BJ (cell line): ENCODE data around the gene PRAMEF20. TPM values are rescaled to one million over a fixed set of nuclear protein-coding genes. Genes with fewer than 3 reads are reported as not detected.

Experiments used
- CTCF ChIA-PET: fragments of 350-600 bp; formaldehyde crosslinking; extraction: SDS; loops from one replicate; lab custom pipeline; 2021; ENCODE audit warnings: antibody characterized with exemption, inconsistent platforms; lab: Yijun Ruan, JAX
- POLR2A ChIA-PET: fragments of 300-600 bp; sonication (Branson Sonifier 250); formaldehyde crosslinking; extraction: SDS; loops from one replicate; lab custom pipeline; 2021; ENCODE audit warnings: antibody characterized with exemption; lab: Charles Lee
- DNase-seq: peaks from one replicate; pipeline ENCODE4 v3.0.0-alpha.2; 2011; ENCODE audit warnings: low read depth
- H3K27me3 ChIP-seq: 2 replicates; pipeline ENCODE4 v1.6.0; 2011; ENCODE audit warnings: low read length; ENCODE audit not compliant: control insufficient read depth, insufficient read depth
- H3K36me3 ChIP-seq: 2 replicates; pipeline ENCODE4 v1.5.1; 2011; ENCODE audit warnings: low read length; ENCODE audit not compliant: control insufficient read depth, insufficient read depth
- H3K4me3 ChIP-seq: 2 replicates; pipeline ENCODE4 v1.5.1; 2011; ENCODE audit warnings: low read depth, mild to moderate bottlenecking, control low read depth, low read length
- CTCF ChIP-seq: IDR thresholded peaks from 2 replicates; pipeline ENCODE4 v1.5.1; 2011; ENCODE audit warnings: low read depth, mild to moderate bottlenecking, control low read depth, inconsistent platforms, low read length, moderate library complexity; ENCODE audit not compliant: insufficient read depth
- polyA plus RNA-seq: library from polyadenylated mRNA; depleted of rRNA; stranded (reverse); fragments of >200 nt; gene quantifications from 2 replicates; pipeline ENCODE4 v1.2.3, GENCODE V29; 2011; rRNA removed

PRAMEF20 gene
- polyA plus RNA-seq, 1 experiment, result not detected

- Histone ChIP-seq H3K4me3 (no peak overlapping the region), H3K27me3 (no peaks in the 10 kb centered on the region), H3K36me3 (no peaks in the 10 kb centered on the region)
- DNase-seq, result no peak
- CTCF ChIA-PET, result no interaction called here
- TF ChIP-seq CTCF, result no peak
- POLR2A ChIA-PET, result no interaction called here
Measured at GRCh38 chr1:13462682-13463081, 52.4 kb downstream of the PRAMEF20 start.

- Histone ChIP-seq H3K27me3 (no peaks in the 10 kb centered on the region), H3K36me3 (no peaks in the 10 kb centered on the region), H3K4me3 (no peak overlapping the region)
- DNase-seq, result no peak
- ChIA-PET CTCF (interaction anchor here (1.0 kb wide), 1 partner anchor 13 kb away, joined by 3 read pairs; no protein-coding TSS in a partner anchor), POLR2A (no interaction called here)
- TF ChIP-seq CTCF, result no peak
Measured at GRCh38 chr1:13465515-13465914, 55.3 kb downstream of the PRAMEF20 start.

GRCh38 chr1:13469343-13469742, 59.1 kb downstream of the PRAMEF20 start:
- CTCF ChIA-PET, result no interaction called here
- no peak for DNase-seq
- TF ChIP-seq CTCF, result no peak

More at GRCh38 chr1:13469343-13469742, 59.1 kb downstream of the PRAMEF20 start:
- POLR2A ChIA-PET, result no interaction called here
- Histone ChIP-seq H3K4me3 (no peak overlapping the region), H3K36me3 (no peaks in the 10 kb centered on the region), H3K27me3 (no peaks in the 10 kb centered on the region)

Other genes starting within 250 kb of the PRAMEF20 start
- gene HNRNPCL4, start 244.8 kb upstream of the PRAMEF20 start, polyA plus RNA-seq, result not detected in 2 replicates
- gene PRAMEF9, start 238.6 kb upstream of the PRAMEF20 start, polyA plus RNA-seq, result not detected in 2 replicates
- not detected in 2 replicates for gene PRAMEF13, start 209.0 kb upstream of the PRAMEF20 start, polyA plus RNA-seq
- not detected in 2 replicates for gene PRAMEF18, start 184.3 kb upstream of the PRAMEF20 start, polyA plus RNA-seq
- not detected in 2 replicates for gene PRAMEF5, start 156.3 kb upstream of the PRAMEF20 start, polyA plus RNA-seq
- gene PRAMEF8, start 125.3 kb upstream of the PRAMEF20 start, polyA plus RNA-seq, result not detected in 2 replicates
- not detected in 2 replicates for gene PRAMEF33, start 106.9 kb upstream of the PRAMEF20 start, polyA plus RNA-seq
- gene PRAMEF15, start 94.9 kb upstream of the PRAMEF20 start, polyA plus RNA-seq, result not detected in 2 replicates
- gene PRAMEF14, start 63.3 kb upstream of the PRAMEF20 start, polyA plus RNA-seq, result not detected in 2 replicates
- gene PRAMEF19, start 38.5 kb upstream of the PRAMEF20 start, polyA plus RNA-seq, result not detected in 2 replicates
- not detected in 2 replicates for gene PRAMEF17, start 20.8 kb upstream of the PRAMEF20 start, polyA plus RNA-seq
- not detected in 2 replicates for gene LRRC38, start 103.6 kb downstream of the PRAMEF20 start, polyA plus RNA-seq
- 0.18 and 0.33 TPM in 2 replicates for gene PDPN, start 173.4 kb downstream of the PRAMEF20 start, polyA plus RNA-seq